GM21423 (cell line): Measurements from ENCODE around the gene KCNIP4.

Experiments
- ATAC-seq: cut with Tn5 transposase; IDR thresholded peaks from one replicate; pipeline ENCODE4 v1.9.1; 2021; ENCODE audit warnings: mild to moderate bottlenecking, moderate library complexity; ENCODE audit not compliant: unreplicated experiment

Gene KCNIP4

DNA sequence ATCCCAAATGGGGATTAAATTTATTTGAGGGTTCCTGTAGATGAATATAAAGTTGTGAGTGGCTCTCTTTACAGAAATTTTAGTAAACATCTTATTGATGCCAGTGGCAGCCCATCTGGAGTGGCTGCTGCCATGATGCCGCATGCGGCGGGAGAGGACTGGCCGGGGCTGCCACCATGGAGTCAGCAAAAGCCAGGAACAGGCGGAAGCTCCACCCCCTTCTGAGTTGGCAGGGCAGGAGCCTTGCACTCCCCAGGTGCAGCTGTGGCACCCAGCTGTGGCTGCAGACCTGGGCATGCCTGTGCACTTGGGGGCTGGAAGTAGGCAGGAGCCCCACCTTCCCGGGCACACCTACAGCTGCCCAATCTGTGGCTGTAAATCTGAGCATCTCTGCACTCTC lies 92.3 kb downstream of the KCNIP4 start:
- ATAC-seq: no peak

DNA sequence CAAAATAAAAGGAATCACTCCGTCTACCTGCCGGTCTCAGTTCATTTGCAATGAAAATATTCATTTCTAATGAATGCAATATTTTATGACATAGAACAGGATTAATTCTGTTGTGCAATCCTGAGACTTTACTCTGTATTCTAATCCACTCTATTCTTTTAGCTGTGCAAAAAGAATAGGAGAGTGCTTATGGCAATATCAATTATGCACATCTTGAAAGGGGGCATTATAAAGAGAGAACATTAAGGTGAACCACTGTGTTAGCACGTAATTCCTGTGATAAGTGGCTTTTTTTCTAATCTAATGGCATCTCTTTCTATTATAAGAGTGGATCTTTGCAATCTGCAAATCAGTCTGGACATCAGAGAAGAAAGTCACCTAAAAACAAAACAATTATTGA lies 99.5 kb downstream of the KCNIP4 start:
- no peak for ATAC-seq

DNA sequence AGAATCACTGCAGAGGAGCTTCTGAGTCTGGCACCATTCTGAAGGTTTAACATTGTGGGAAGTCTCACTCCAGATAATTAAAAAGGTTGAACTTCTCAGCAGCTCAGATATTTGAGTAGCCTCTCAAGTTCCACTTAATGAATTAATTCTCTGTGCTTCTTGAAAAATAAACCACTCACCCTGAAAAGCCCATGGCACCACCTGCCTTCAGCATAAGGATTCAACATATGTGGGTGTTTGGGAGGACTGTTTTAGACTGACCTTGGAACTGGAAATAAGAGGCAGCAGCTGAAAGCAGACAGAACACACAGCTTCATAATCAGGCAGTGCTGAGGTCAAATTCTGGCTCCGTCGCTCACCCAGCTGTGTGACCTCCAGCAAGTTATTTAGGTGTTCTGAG lies 100.6 kb downstream of the KCNIP4 start:
- ATAC-seq: no peak

DNA sequence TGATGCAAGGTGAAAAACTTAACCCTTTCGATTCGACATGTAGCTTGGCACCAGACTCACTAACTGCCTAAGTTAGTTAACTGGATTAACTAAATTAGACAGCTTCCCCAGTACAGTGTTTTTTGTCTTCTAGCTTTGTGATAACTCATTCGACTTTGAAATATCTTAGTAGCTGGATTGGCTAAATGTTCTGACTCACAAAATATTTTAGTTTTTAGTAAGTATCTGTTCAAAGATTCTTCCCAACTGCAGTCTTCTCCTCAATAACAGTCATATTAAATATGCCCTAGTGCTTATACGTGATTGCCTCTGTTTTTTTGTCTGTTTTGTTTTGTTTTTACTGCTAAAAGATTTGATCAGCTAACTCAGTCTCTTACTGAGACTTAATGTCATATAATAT lies 102.9 kb downstream of the KCNIP4 start:
- ATAC-seq: no peak

DNA sequence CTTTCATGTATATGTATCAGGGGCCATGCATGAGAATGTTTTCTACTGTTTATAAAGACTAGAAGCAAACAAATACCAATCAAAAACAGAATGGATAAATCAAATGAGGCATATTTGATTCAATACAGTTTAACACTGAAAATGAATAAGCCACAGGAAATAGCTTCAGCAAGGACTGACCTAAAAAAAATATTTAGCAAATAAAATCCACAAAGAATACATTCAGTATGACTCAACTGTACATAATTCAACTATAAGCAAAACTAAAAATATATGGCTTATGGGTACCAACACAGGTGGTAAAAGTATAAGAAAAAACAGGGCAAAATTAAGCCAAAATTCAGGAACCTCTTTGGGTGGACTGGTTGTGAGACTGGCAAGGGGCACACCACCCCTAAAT lies 112.9 kb downstream of the KCNIP4 start:
- no peak for ATAC-seq

DNA sequence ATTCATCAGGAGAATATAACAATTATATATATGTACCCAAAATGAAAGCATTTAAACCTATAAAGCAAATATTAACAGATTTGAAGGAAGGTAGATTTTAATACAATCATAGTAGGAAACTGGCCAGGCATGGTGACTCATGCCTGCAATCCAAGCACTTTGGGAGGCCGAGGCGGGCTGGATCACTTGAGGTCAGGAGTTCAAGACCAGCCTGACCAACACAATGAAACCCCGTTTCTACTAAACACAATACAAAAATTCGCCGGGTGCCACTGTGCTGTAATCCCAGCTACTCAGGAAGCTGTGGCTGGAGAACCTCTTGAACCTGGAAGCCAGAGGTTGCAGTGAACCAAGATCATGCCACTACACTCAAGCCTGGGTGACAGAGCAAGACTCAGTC lies 118.3 kb downstream of the KCNIP4 start:
- no peak for ATAC-seq

DNA sequence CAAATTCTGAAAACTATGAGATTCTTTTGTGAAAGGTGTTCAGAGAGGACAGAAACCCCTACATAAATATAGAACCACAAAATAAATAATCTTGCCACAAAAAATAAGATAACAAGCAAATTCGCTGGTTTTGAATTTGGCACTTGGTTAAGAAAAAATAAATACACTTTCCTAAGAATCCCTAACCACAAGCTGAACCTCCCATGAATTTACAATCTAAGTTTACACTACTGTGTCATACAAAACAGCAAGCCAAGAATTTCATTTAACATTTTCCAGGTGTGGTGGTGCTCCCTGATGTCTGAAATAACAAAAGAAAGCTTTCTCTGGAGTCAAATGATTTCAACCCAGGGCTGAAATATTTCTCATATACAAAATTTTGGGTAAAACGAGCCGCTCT lies 121.0 kb downstream of the KCNIP4 start:
- no peak for ATAC-seq

DNA sequence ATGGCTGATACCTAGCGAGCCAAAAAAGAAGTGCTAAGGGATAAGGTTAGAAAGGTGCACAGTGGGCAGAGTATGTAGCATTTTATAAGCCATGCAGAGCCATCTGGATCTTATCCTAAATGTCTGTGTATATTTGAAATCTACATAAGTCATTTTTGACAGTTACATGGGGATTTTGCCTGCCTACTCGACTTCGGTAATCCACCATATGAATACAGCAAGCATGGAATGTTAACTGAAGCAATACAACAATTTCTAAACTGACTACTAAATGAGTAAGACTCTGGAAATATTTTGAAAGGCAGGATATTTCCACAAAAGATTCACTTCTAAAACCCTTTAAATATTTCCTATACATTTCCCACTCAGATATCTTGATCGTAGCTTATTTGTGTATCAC lies 122.5 kb downstream of the KCNIP4 start:
- no peak for ATAC-seq

DNA sequence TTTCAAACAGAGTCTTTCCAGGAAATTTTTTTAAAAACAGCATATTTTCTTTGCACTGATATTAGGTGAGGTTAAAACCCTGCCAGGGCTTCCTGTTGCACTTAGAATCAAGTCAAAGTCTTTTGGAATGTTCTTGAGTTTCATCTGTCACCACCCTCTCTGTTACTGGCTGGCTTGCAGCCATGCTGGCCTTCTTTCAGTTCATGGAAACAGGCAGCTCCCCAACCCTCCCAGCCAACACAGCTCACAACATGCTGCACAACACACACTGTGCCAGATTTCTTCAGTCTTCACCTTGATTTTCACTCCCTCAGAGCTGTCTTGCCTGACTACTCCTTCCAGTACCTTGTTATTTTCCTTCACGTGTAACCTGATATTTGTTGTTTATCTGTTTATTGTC lies 129.5 kb downstream of the KCNIP4 start:
- no peak for ATAC-seq

DNA sequence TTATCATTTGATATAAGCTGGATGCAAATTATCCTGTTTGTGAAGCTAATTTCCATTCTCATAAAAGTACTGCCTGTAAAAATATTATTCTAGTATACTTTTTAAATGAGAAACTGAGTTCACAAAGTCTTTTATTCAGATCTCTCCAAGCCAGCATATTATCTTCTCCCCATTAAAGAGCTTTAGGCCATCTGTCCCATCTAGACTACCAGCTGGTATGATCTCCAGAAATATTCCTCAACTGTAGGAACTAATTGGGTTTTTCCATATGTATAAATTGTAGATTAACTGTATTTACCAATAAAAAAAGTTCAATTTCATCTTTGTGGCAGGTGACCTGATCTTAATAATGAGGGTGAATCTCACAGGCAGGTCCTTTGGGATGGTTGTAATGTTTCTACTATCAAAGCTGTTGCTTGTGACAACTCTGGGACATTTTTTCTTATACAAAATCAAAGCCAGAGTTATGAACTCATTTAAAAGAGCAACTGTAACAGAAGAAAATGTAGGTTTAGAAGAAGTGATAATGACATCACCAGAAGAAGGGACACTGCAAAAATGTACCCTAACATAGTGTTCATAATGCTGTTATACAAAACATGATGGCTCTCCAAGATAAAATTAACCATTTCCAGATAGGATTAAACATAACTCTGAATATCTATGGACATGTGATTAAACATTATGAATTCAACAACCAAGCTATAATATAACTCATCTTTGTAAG lies 132.8 kb downstream of the KCNIP4 start:
- ATAC-seq: no peak

DNA sequence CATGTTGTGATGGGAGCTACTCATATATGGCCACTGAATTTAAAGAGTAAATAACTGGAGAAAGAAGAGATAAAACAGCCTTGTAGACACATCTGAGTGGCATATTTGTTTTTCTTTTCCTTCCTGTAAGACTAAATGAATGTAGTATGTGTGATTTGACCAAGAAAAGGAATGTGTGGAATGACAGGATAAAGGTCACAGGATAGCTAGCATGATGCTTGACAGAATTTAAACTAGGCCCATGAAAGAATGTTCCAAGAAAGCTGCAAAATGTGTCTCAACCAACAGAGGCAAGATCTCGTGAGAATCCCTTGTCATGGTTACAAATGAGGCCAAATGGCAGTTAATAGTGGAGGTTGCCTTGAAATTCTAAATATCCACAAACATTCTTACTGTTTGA lies 137.0 kb downstream of the KCNIP4 start:
- no peak for ATAC-seq

DNA sequence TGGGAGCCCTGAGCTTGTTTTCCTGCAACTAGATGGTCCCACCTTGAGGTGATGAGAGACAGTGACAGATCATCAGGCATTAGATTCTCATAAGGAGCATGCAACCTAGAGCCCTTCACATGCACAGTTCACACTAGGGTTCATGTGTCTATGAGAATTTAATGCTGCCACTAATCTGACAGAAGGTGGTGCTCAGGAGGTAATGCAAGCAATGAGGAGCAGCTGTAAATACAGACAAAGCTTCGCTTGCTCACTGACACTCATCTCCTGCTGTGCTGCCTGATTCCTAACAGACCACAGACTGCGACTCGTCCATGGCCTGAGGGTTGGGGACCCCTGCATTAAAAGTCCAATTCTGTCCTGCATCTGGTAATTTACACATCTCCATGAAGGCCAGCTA lies 141.6 kb downstream of the KCNIP4 start:
- ATAC-seq: no peak

DNA sequence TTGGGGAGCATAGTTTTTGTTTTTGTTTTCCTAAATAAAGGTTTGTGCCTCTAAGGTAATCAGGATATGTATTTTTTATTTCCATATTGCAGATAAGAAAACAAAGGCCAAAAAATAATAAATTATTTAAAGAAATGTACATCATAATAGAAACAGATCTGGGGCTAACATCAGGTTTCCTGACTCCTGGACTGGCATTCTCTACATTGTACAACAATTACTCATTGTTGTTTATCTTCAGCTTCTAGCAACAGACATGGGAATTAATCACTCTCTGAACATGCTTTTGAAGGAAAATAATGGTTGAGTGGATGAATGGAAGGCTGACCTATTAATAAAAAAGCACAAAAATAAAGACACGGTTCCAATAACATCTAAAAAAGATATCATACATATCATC lies 146.2 kb downstream of the KCNIP4 start:
- no peak for ATAC-seq

DNA sequence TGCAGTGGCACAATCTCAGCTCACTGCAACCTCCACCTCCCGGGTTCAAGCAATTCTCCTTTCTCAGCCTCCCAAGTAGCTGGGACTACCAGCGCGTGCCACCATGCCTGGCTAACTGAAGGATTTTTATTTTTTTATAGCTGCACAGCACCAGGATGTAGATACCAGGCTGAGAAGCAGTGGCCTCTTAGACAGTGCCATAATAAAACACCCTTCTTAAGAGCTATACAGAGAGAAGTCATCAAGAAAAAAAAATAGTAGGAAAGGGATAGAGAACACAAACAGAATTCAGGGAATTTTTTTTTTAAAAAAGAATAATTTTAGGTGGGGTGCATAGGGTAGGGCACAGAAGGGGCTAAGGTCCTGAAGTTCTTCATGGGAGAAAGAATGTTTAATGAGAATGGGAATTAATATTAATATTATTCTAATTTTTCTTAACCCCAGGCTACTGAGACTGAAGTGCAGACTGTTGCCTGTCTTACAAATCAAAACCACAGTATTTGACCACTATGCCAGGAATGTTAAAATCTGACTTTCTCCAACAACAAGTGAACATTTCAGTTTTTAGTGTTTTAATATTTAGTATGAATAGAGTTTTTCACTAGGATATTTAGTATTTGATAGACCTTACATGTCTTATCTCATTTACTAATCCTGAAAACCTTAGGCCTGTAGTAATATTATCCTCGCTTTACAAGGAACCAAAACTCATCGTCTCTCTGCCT lies 146.7 kb downstream of the KCNIP4 start:
- ATAC-seq: no peak

DNA sequence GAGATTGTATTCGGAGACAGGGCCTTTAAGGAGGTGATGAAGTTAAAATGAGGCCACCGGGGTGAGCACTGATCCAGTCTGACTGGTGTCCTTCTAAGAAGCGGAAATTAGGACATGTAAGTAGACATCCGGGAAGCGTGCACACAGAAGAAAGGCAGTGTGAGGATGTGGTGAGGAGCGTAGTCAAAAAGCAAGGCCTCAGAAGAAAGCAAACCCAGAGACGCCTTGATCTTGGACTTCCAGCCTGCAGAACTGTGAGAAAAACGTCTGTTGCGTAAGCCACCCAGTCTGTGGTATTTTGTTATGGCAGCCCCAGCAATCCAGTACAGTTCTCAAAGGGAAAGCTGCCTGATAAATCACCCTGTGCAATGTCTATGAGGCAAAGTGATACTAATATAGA lies 153.5 kb downstream of the KCNIP4 start:
- ATAC-seq: no peak

DNA sequence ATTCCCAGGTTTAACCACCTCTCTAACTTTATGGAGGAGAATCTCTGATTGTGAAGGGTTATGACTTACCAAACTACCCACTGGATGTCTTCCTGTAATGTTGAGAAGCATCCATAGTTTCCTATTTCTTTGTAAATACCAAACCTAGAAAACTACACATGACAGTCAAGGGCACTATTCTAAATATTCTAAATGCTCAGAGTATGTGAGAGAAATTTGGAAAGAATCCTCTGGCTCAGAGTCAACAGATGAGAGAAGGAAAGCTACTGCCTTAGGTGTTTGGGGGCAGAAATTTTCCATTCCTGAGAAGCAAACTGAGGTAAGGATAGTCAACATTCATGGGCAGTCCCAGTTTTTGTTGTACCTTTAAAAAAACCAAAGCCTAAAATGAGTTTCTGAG lies 155.8 kb downstream of the KCNIP4 start:
- ATAC-seq: no peak

DNA sequence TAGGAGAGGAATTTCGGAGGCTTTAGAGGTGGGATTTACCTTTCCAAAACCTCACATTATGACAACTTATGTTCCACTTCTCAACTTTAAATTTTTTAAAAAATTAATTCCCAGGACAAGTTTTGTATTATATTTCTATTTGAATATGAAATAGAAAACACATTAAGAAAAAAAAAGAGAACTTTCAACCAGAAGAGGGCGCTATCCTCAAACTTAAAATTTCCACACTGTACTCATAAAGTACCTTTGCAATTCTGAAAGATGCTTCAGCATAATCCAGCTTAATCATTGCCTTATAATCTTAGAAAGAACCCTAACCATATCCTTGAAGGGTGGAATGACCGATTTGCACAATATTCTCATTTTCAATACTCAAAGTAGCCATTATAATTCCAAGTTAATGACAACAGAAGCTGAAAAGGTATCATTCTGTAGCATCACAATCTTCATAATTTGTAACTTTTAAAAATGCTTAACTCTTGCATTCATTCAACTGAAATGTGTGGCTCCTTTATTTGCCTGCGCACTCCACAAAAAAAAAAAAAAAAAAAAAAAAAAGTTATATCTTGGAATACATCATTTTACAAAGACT lies 158.0 kb downstream of the KCNIP4 start:
- ATAC-seq: no peak

DNA sequence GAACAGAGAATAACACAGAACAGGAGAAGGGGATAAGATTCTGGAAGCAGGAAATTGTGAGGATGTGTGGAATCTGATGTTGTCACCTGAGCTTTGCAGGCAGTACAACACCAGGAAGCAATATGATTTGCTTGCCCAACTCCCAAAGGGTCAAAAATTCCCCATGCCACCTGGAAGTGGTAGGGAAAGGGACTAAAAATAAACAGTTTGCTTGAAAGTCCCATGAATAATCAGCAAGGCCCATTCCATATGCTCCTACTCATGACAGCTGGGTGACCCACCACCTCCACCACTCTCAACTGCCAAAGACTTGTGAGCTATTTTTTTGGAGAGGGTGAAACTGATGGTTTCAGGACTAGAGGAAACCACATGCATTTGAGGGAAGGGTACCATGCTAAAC lies 168.4 kb downstream of the KCNIP4 start:
- no peak for ATAC-seq

DNA sequence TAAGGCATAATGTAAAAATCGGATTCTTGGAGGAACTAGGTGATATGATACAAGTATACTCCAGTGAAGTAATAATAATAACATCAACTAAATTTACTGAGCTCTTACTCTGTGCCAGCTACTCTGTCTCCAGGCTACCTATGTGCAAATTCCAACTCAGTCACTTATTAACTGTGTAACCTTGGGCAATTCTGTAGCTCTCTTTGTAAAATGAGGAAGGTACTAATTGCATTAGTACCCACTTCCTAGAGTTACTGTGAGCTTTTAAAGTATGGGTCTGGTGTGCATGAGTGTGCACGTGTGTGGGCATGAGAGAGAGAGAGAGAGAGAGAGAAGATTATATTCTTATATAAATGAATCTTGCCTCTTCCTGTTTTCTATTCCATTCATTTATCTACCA lies 169.9 kb downstream of the KCNIP4 start:
- ATAC-seq: no peak

DNA sequence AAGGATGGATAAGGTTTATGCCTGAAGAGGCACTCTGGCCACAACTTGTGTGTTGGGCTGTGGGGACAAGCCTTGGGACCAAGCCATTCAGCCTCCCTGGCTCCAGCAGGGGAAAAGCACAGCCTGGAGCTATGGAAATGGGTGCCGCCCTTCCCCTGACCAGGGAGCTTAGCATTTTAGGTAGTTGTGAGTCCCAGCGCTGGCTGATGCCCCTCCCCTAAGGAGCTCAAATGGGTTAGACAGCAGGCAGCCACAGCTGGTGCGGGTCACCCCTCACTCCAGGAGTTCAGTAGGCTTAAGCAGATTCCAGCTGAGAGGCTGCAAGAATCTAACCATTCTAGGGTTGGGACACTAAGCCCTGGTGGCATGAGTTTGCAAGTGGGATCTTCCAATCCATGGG lies 172.9 kb downstream of the KCNIP4 start:
- ATAC-seq: no peak

DNA sequence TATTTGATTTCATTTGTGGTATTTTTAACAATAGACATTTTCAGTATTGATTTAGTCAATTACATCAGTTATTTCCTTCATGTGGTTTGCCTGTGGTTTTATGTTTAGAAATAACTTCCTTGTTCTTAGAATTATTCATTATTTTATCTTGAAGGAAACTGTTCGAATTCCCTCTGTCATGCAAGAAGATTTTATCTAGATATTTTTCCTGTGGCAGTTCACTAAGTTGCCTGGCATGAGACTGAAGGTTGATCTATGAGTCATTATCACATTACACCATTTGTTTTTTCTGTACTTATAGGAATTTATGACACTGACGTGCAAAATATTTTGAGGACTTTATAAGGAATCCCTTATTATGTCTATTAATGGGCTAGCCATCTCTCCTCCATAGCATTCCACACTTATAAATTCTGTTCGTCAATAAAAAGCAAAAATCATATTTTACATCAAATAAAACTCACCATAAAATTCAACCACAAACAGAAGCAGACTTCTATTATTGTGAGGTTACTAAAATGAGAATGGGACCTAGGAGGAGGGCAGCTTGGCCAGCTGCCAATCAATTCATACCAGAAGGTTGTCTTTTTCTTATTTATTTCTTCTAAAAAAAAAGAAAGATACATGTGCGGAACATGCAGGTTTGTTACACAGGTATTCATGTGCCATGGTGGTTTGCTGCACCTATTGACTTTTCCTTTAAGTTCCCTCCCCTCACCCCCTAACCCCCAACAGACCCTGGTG lies 179.0 kb downstream of the KCNIP4 start:
- no peak for ATAC-seq
